PC-9 (cell line): ENCODE data around the gene CLEC16A. TPM values are rescaled to one million over a fixed set of nuclear protein-coding genes. Genes with fewer than 3 reads are reported as not detected.

ENCODE experiments used
- BruUV-seq: library from RNA; stranded (reverse); fragments of 400-500 nt; replicated peaks from 2 replicates; lab custom pipeline; 2021; lab: Mats Ljungman, UMichigan
- CTCF ChIA-PET: fragments of 300-600 bp; sonication (Branson Sonifier 250); formaldehyde crosslinking; loops from one replicate; lab custom pipeline; 2022; ENCODE audit warnings: antibody characterized with exemption; lab: Charles Lee
- POLR2A ChIA-PET: fragments of 300-600 bp; sonication (Branson Sonifier 250); formaldehyde crosslinking; loops from one replicate; lab custom pipeline; 2022; ENCODE audit warnings: antibody characterized with exemption; ENCODE audit not compliant: unreplicated experiment; lab: Charles Lee
- DNase-seq, 2 experiments: peaks; one replicate each; pipeline versions ENCODE4 v3.0.0 to v3.0.0-alpha.2; 2015 to 2022; ENCODE audit warnings: mixed read lengths in 1 of 2
- H2AFZ ChIP-seq: fragments of 200-600 bp; sonication (generic); 2 replicates; pipeline ENCODE4 v1.8.1; 2017; ENCODE audit warnings: antibody characterized with exemption
- H3F3A ChIP-seq: fragments of 200-600 bp; sonication (generic); 2 replicates; pipeline ENCODE4 v1.8.1; 2017; ENCODE audit warnings: antibody characterized with exemption, mild to moderate bottlenecking, low read depth; ENCODE audit not compliant: insufficient read depth
- H3K27ac ChIP-seq: fragments of 200-600 bp; sonication (generic); 2 replicates; pipeline ENCODE4 v1.6.1; 2016; ENCODE audit warnings: mixed run types
- H3K27me3 ChIP-seq: fragments of 200-600 bp; sonication (generic); 2 replicates; pipeline ENCODE4 v1.6.1; 2016; ENCODE audit warnings: low read depth, mixed run types; ENCODE audit not compliant: insufficient read depth
- H3K36me3 ChIP-seq: fragments of 200-600 bp; sonication (generic); 2 replicates; pipeline ENCODE4 v1.6.1; 2016; ENCODE audit warnings: low read depth, mixed run types
- H3K4me1 ChIP-seq: fragments of 200-600 bp; sonication (generic); replicated peaks from 2 replicates; pipeline ENCODE4 v1.6.1; 2016; ENCODE audit warnings: mixed run types; ENCODE audit not compliant: insufficient read depth
- H3K4me2 ChIP-seq: fragments of 200-600 bp; sonication (generic); 2 replicates; pipeline ENCODE4 v1.6.1; 2017; ENCODE audit warnings: mixed run types
- H3K4me3 ChIP-seq: fragments of 200-600 bp; sonication (generic); 2 replicates; pipeline ENCODE4 v1.6.1; 2016; ENCODE audit warnings: mixed run types
- H3K79me2 ChIP-seq: fragments of 200-600 bp; sonication (generic); 2 replicates; pipeline ENCODE4 v1.6.1; 2017; ENCODE audit warnings: low read depth, mixed run types
- H3K9me2 ChIP-seq: fragments of 200-600 bp; sonication (generic); 2 replicates; pipeline ENCODE4 v1.8.1; 2017; ENCODE audit warnings: mild to moderate bottlenecking; ENCODE audit not compliant: insufficient read depth
- H3K9me3 ChIP-seq: fragments of 200-600 bp; sonication (generic); 2 replicates; pipeline ENCODE4 v1.8.1; 2016; ENCODE audit warnings: low read depth; ENCODE audit not compliant: insufficient read depth
- H4K20me1 ChIP-seq: fragments of 200-600 bp; sonication (generic); 2 replicates; pipeline ENCODE4 v1.8.1; 2017; ENCODE audit not compliant: insufficient read depth
- CTCF ChIP-seq: fragments of 200-600 bp; sonication (generic); conservative IDR thresholded peaks from 2 replicates; pipeline ENCODE4 v1.6.1; 2017; ENCODE audit warnings: mixed run types, antibody characterized with exemption, mild to moderate bottlenecking, moderate library complexity
- EZH2 ChIP-seq: fragments of 200-600 bp; sonication (generic); IDR thresholded peaks from 2 replicates; pipeline ENCODE4 v1.8.0; 2017; ENCODE audit warnings: antibody characterized with exemption, low read depth
- intact Hi-C: fragments of 100-400 bp; cut with micrococcal nuclease; formaldehyde crosslinking; loops from one replicate; pipeline ENCODE4 v1.10.0; 2022; ENCODE audit not compliant: unreplicated experiment
- total RNA-seq: library from RNA; stranded (reverse); gene quantifications from 2 replicates; pipeline ENCODE4 v1.2.3, GENCODE V29; 2021

Gene CLEC16A
- total RNA-seq, 1 experiment from 2014 or later = 34.9 TPM

DNA sequence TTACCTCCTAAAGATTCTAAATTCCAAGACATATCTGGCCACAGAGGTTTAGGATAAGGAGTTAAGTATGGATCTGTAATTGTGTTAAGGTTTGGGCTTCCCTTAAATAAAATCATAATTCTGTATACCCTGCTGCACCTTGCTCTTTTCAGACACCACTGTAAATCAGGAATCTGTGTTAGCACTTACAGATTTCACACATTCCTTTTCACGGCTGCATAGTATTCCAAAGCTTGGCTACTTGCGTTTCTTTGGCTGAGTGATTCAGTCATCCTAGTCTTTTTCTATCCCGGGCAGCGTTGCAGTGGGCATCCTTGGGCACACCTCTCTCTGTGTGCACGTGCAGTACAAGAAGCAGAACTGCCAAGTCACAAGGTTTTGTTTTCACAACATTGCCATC lies 205.8 kb downstream of the CLEC16A start:
- TF ChIP-seq EZH2 (no peak), CTCF (no peak)
- intact Hi-C loops = no loop called here
- no peaks in the 10 kb centered on the region for H4K20me1 ChIP-seq
- no peaks in the 10 kb centered on the region for H3K36me3 ChIP-seq
- H3K4me1 ChIP-seq = no peaks in the 10 kb centered on the region
- ChIA-PET CTCF (no interaction called here), POLR2A (no interaction called here)
- H3K27me3 ChIP-seq = no peaks in the 10 kb centered on the region
- no peaks in the 10 kb centered on the region for H3F3A ChIP-seq
- no peak overlapping the region for H3K27ac ChIP-seq
- no peaks in the 10 kb centered on the region for H3K9me3 ChIP-seq
- no peaks in the 10 kb centered on the region for H3K79me2 ChIP-seq
- no TSS peak for BruUV-seq
- no peak overlapping the region for H3K4me3 ChIP-seq
- DNase-seq = no peak
- no peaks in the 10 kb centered on the region for H3K9me2 ChIP-seq
- H3K4me2 ChIP-seq = no peak overlapping the region
- H2AFZ ChIP-seq = no peak overlapping the region

DNA sequence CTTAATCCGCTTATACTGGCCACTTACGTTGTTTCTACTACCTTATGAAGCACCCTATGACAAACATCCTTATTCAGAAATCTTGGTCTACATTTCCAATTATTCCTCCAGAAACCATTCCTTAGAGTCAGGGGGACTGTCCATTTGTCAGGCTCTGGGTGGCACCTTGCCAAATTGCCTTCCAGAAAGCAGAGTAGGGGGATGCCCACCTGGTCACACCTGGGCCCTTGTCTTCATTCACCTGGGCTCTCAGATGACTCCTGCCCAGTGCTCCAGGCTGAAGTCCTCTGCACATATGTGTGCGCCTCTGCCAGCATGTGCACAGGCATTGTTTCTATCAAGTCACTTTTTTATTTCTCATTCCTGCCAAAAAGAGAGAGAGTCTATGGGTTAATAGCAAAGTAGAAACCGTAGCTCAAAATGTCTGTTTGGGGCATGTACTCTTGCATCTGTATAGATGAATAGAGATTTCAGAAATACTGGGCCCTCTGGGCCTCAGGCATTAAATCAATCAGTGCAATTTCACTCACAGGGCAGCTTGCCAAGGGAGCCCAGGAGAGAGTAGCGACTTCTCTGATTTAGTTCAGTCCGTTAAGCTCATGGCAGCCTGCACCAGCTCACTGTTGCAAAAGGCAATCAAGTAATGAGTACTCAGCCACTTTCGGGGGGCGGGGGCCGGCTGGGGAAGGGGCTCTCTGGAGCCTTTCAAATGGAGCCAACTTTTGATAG lies 207.0 kb downstream of the CLEC16A start:
- POLR2A ChIA-PET = no interaction called here
- CTCF ChIA-PET = no interaction called here
- intact Hi-C loops = no loop called here

GRCh38 chr16:11151885-11152629 lies 207.7 kb downstream of the CLEC16A start:
- Histone ChIP-seq H3K36me3 (no peaks in the 10 kb centered on the region), H3K27ac (no peak overlapping the region), H3F3A (no peaks in the 10 kb centered on the region), H4K20me1 (no peaks in the 10 kb centered on the region), H3K4me1 (no peaks in the 10 kb centered on the region), H3K79me2 (no peaks in the 10 kb centered on the region), H3K27me3 (no peaks in the 10 kb centered on the region), H3K9me2 (no peaks in the 10 kb centered on the region), H2AFZ (no peak overlapping the region), H3K4me3 (no peak overlapping the region), H3K9me3 (no peaks in the 10 kb centered on the region), H3K4me2 (no peak overlapping the region)
- BruUV-seq = no TSS peak
- intact Hi-C loops = no loop called here
- POLR2A ChIA-PET = no interaction called here
- peak in 1 of 2 experiments; percentile 19 for DNase-seq
- TF ChIP-seq EZH2 = no peak
- TF ChIP-seq CTCF = no peak
- CTCF ChIA-PET = no interaction called here

More for the DNA sequence above, 207.0 kb downstream of the CLEC16A start:
- no peaks in the 10 kb centered on the region for H3K27me3 ChIP-seq
- no peak overlapping the region for H2AFZ ChIP-seq
- H3K36me3 ChIP-seq = no peaks in the 10 kb centered on the region
- H4K20me1 ChIP-seq = no peaks in the 10 kb centered on the region
- H3F3A ChIP-seq = no peaks in the 10 kb centered on the region
- DNase-seq = peak in 1 of 2 experiments; percentile 3
- no peaks in the 10 kb centered on the region for H3K9me3 ChIP-seq
- H3K4me2 ChIP-seq = no peak overlapping the region
- no peak for TF ChIP-seq EZH2
- no peak for TF ChIP-seq CTCF
- H3K27ac ChIP-seq = no peak overlapping the region
- H3K4me3 ChIP-seq = no peak overlapping the region
- no peaks in the 10 kb centered on the region for H3K4me1 ChIP-seq
- H3K79me2 ChIP-seq = no peaks in the 10 kb centered on the region
- no peaks in the 10 kb centered on the region for H3K9me2 ChIP-seq
- BruUV-seq = no TSS peak
